GM13977 (cell line): Measurements from ENCODE around the gene RAMP1.

Source experiments
- DNase-seq: peaks from one replicate; pipeline ENCODE4 v3.0.0; 2012; ENCODE audit warnings: low spot score
- in situ Hi-C: fragments of 300-500 bp; cut with MboI; formaldehyde crosslinking; loops from one replicate; pipeline ENCODE4 v1.12.0; 2022; ENCODE audit warnings: low sequenced_read_pairs, low pct_unique_long_range_greater_than_20kb, mixed read lengths, inconsistent platforms; ENCODE audit not compliant: unreplicated experiment
- TF ChIP-seq, protein P1 (sequence below): IDR thresholded peaks from 2 replicates; pipeline ENCODE4 v1.5.1; 2012; ENCODE audit warnings: mild to moderate bottlenecking, control low read depth; ENCODE audit not compliant: insufficient read depth; ENCODE audit errors: extremely low read depth, missing control alignments

The RAMP1 gene

DNA sequence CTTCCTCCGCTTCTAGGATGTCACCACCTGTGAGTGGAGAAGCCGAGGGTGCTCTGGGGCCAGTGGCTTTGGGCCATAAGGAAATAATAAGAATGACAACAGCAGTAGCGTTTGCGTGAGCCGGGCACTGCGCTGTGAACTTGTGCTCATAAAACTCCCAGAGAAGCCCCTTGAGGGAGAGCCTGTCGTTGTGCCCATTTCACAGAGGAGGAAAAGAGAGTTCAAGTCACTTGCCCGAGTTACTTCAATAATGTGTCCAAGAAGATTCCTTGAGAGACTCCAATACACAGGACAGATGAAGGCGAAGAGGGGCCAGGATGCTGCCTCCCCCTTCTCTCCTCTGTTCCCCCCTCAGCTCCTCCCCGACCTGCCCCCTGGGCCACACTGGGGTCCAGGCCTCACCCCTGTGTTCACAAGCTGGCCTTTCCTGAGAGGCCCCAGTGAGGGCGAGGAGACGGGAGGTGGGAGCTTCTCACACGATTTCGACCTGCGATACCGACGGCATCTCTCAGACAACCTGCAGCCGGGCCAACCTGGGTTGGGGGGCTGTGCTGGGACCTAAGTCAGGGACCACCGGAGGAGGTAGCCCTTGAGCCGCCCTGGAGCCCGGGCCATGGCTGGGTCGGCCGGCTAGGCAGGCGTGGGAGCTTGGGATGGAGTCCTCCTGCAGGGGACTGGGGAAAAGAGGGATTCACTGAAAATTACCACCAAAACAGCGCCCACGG, 53.9 kb downstream of the RAMP1 start:
- TF ChIP-seq, protein P1, sequence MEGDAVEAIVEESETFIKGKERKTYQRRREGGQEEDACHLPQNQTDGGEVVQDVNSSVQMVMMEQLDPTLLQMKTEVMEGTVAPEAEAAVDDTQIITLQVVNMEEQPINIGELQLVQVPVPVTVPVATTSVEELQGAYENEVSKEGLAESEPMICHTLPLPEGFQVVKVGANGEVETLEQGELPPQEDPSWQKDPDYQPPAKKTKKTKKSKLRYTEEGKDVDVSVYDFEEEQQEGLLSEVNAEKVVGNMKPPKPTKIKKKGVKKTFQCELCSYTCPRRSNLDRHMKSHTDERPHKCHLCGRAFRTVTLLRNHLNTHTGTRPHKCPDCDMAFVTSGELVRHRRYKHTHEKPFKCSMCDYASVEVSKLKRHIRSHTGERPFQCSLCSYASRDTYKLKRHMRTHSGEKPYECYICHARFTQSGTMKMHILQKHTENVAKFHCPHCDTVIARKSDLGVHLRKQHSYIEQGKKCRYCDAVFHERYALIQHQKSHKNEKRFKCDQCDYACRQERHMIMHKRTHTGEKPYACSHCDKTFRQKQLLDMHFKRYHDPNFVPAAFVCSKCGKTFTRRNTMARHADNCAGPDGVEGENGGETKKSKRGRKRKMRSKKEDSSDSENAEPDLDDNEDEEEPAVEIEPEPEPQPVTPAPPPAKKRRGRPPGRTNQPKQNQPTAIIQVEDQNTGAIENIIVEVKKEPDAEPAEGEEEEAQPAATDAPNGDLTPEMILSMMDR: no peak
- in situ Hi-C loops: no loop called here
- DNase-seq: no peak

DNA sequence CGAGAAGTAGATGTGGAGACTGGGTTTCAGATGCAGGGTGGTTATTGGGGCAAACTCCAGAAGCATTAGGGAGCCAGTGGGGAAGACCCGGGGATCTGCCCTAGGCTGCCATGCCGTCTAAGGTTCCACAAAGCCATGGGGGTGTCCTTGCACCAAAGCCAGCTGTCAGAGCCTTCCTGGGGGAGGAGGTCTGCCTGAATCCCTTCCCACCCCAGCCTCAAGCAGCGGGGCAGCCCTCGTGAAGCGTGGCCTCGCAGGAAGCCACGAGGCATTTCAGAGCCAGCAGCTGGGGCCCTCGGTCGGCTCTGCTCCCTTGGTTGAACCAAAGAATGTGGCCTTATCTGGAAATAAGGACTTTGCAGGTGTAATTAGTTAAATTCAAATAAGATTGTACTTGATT, 56.2 kb downstream of the RAMP1 start:
- TF ChIP-seq, protein P1: no peak
- in situ Hi-C loops: no loop called here
- no peak for DNase-seq

DNA sequence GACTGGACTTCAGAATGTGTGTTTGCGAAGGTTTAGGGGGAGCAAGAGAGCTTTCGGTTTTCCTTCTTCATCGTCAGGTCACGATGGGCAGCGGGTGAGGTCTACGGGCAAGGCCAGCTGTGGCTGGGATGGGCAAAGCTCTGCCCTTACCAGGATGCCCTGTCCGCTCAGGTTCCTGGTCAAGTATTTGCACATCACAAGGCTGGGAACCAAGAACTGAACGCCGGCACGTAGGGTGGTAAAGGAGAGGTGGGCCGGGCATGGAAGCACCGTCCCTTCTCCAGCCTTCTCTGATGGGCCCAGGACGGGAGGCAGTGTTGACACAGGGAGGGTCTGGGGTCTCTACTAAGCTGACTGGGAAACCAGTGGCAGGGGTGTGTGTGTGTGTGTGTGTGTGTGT, 56.9 kb downstream of the RAMP1 start:
- in situ Hi-C loops: no loop called here
- DNase-seq: no peak

DNA sequence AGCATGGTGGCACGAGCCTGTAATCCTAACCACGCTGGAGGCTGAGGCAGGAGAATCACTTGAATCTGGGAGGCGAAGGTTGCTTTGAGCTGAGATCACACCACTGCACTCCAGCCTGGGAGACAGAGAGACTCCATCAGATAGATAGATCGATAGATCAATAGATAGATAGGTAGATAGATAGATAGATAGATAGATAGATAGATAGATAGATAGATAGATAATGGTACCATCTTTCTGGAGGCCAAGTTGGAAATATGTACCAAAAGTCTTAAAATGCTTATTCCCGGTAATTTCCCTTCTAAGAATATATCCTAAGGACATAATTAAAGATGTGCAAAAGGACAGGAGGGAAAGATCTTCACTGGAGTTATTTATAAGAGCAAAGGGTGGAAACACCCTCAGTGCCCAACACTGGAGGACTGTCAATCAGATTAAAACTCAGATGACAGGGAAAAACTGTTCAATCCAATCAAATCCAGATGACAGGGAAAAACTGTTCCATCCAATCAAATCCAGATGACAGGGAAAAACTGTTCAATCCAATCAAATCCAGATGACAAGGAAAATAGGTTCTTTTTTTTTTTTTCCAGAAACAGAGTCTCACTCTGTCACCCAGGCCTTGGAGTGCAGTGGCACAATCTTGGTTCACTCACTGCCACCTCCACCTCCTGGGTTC, 58.4 kb downstream of the RAMP1 start:
- no peak for DNase-seq
- in situ Hi-C loops: no loop called here
- TF ChIP-seq, protein P1: no peak

More for the DNA sequence above, 56.9 kb downstream of the RAMP1 start:
- TF ChIP-seq, protein P1: no peak

DNA sequence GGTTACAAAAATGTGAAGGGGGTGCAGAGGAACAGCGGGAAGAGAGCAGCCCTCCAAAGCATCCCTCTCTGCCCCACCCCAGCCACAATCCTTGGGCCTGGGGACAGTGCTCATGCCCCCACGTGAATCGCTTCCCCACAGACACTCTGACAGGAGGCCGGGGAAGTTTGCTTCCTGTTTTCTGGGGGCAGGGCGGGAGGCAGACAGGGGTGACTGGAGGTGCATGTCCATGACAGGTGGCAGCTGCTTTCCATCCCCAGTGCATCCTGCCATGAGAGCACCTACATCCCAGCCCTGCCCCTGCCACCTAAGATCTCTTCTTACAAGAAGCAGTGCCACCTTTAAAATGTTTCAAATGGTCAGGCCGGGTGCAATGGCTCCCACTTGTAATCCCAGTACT, 60.2 kb downstream of the RAMP1 start:
- TF ChIP-seq, protein P1: no peak
- DNase-seq: no peak
- in situ Hi-C loops: no loop called here

DNA sequence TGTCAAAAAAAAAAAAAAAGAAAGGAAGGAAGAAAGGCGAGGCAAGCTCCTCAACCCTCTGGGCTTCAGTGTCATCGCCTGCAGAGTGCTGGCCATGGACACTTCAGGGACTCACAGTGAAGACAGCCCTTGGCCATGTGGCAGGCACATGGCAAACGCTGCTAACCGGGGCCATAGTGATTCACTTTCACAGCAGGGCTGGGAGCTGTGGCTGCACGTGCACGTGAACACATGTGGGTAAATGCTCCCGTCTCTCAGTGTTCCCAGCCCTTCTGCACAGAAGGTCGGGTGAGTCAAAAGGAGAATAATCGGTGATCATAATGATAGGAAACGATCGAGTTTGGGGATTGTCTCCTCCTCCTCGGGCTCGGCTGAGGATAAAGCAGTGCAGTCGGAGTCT, 61.2 kb downstream of the RAMP1 start:
- DNase-seq: no peak
- TF ChIP-seq, protein P1: no peak
- in situ Hi-C loops: no loop called here
